ENCODE results near the gene NMU. TPM values are rescaled to one million over a fixed set of nuclear protein-coding genes. Genes with fewer than 3 reads are reported as not detected.

The NMU gene
- total and polyA plus RNA-seq, 2 of the 4 experiments (the other 2 are of a cell fraction) = not detected

- Histone ChIP-seq H3K56ac (ENCODE audit: extremely low read depth, insufficient read depth, low read length) (no peak overlapping the region; the same call in 1 of the 2 replicates), H3K4me1 (ENCODE audit: control insufficient read depth, insufficient read depth, low read length) (peaks cover 5% of the 10 kb centered on the region; the same call in 1 of the 2 replicates), H3K9ac (ENCODE audit: low read depth, low read length) (peak overlapping the region; percentile 64; the same call in 1 of the 2 replicates), H2AK9ac (replicated peaks; ENCODE audit: low read depth, low read length, poor library complexity) (no peak overlapping the region), H3K23ac (ENCODE audit: low read depth, low read length) (peak overlapping the region; percentile 5; the same call in 1 of the 2 replicates), H2BK20ac (ENCODE audit: low read depth, low read length) (0 out of 2 replicates have a peak overlapping the region, but pooled peaks have one; percentile 15), H3K4me3 (ENCODE audit: insufficient read depth, low read depth, low read length) (peak overlapping the region; percentile 62; the same call in 1 of the 2 replicates), H3K27ac (ENCODE audit: insufficient read depth, low read length) (no peak overlapping the region; the same call in 1 of the 2 replicates), H3K4me2 (ENCODE audit: low read depth, low read length) (peak overlapping the region; percentile 89), H2BK5ac (ENCODE audit: low read depth, low read length, poor library complexity, severe bottlenecking) (peak overlapping the region; percentile 68), H2AFZ (replicated peaks; ENCODE audit: low read length, poor library complexity) (no peak overlapping the region), H3K79me1 (ENCODE audit: low read depth in 1 of 2, low read length in 2 of 2) (peaks cover 4 to 12% of the 10 kb centered on the region in 2 experiments), H3K9me1 (ENCODE audit: insufficient read depth, low read length) (peaks cover 4% of the 10 kb centered on the region), H3K4ac (ENCODE audit: low read depth, low read length) (peak overlapping the region; percentile 12; the same call in 1 of the 2 replicates), H4K8ac (ENCODE audit: low read depth in 2 of 2, low read length in 2 of 2) (peak overlapping the region; percentile 39 to 68; a peak in 3 of 4 replicates), H4K20me1 (ENCODE audit: insufficient read depth, low read length) (peaks cover 6% of the 10 kb centered on the region; the same call in 1 of the 2 replicates), H4K5ac (ENCODE audit: low read depth, low read length) (peak overlapping the region; percentile 81; the same call in 1 of the 2 replicates), H2AK5ac (ENCODE audit: low read depth, low read length) (no peak overlapping the region), H2BK120ac (ENCODE audit: low read depth, low read length) (peak overlapping the region; percentile 48), H2BK15ac (ENCODE audit: low read depth, low read length) (peak overlapping the region; percentile 10; the same call in 1 of the 3 replicates), H3K18ac (ENCODE audit: low read depth, low read length) (peak overlapping the region; percentile 42; the same call in 1 of the 2 replicates), H3K14ac (replicated peaks; ENCODE audit: low read depth, low read length) (peak overlapping the region; percentile 41), H3K9me3 (ENCODE audit: control insufficient read depth, insufficient read depth, low read length) (no peaks in the 10 kb centered on the region), H3K36me3 (ENCODE audit: control insufficient read depth, insufficient read depth, low read length) (no peaks in the 10 kb centered on the region), H3K27me3 (ENCODE audit: control insufficient read depth, insufficient read depth, low read length) (no peaks in the 10 kb centered on the region), H4K91ac (ENCODE audit: insufficient read depth, low read depth, low read length) (no peak overlapping the region; the same call in 1 of the 2 replicates)
- no peak for TF ChIP-seq POLR2A (IDR thresholded peaks at IDR 0.05; ENCODE audit: low read depth, low read length)
- peak; percentile 32; the same call in 1 of the 2 replicates for TF ChIP-seq MAFK (IDR thresholded peaks at IDR 0.05; ENCODE audit: low read depth, low read length)
- no peak for TF ChIP-seq FOS (IDR thresholded peaks at IDR 0.05; ENCODE audit: low read depth, low read length)
- TF ChIP-seq ELK1 (IDR thresholded peaks at IDR 0.05; ENCODE audit: borderline replicate concordance, low read depth, low read length) = no peak
- TF ChIP-seq CHD1 (IDR thresholded peaks at IDR 0.05; ENCODE audit: low read depth, low read length) = no peak
- CTCF ChIA-PET = no interaction called here
- DNase-seq (no peak), ATAC-seq (ENCODE audit: low read depth) (no peak)
- WGBS, 2 experiments (ENCODE audit: extremely low coverage in 2 of 2, insufficient read length in 1 of 2) = 100% methylated on average over 1 of the region's 4 CpGs; no CpG with 5 or more reads in 1 of the 2 experiments
- no TSS peak for BruUV-seq (replicated peaks)
- intact Hi-C loops (cut with micrococcal nuclease) = loop anchor here (2.0 to 10.0 kb wide), 3 partner anchors 53 to 201 kb away; partner anchors contain the start of gene SRD5A3
- in situ Hi-C loops (cut with MboI; ENCODE audit: low sequenced_read_pairs) = loop anchor here (5.0 to 25.0 kb wide), 2 partner anchors 101 to 1261 kb away; no protein-coding TSS in a partner anchor
- dilution Hi-C loops (cut with HindIII; ENCODE audit: low sequenced_read_pairs, unreplicated experiment) = no loop called here
- POLR2A ChIA-PET (ENCODE audit: unreplicated experiment) = no interaction called here
Observed at GRCh38 chr4:55547918-55548317, 88.2 kb downstream of the NMU start.
